ENCODE data around the gene FFAR3. TPM values are rescaled to one million over a fixed set of nuclear protein-coding genes. Genes with fewer than 3 reads are reported as not detected.

The FFAR3 gene
- total and polyA plus RNA-seq, 9 of the 15 experiments (the other 6 are each of a cell fraction or from before 2014, with no cell fraction given), result not detected

- ATAC-seq, result no peak
- 69% methylated on average over 13 of the region's 21 CpGs for WGBS (ENCODE audit: insufficient coverage, low coverage, missing lambda C conversion rate)
- intact Hi-C loops (cut with micrococcal nuclease), result no loop called here
- no peaks in the 10 kb centered on the region for H3K27me3 ChIP-seq (ENCODE audit: control insufficient read depth in 2 of 2, insufficient read depth in 2 of 2, low read length in 2 of 2)
- TF ChIP-seq SMAD1 (IDR thresholded peaks at IDR 0.05; ENCODE audit: low read depth, low read length, partially characterized antibody) (no peak), SNIP1 (IDR thresholded peaks at IDR 0.05; ENCODE audit: low read depth) (no peak)
- H3K9ac ChIP-seq (ENCODE audit: insufficient read depth in 1 of 2, low read depth in 2 of 2, low read length in 2 of 2), result peak overlapping the region in 1 of 2 experiments; percentile 81; a peak in 2 of 4 replicates
- no peak for FAIRE-seq
- H3K4me2 ChIP-seq (ENCODE audit: insufficient read depth, low read length), result no peak overlapping the region
- in situ Hi-C loops (cut with MboI), result no loop called here
- no peaks in the 10 kb centered on the region for H3K9me3 ChIP-seq (replicated peaks; ENCODE audit: control insufficient read depth, insufficient read depth, low read depth, low read length)
- peaks cover 10% of the 10 kb centered on the region; the same call in 2 of the 3 replicates for H3K79me2 ChIP-seq (ENCODE audit: control insufficient read depth, insufficient read depth, low read length)
- H3K9me1 ChIP-seq (ENCODE audit: control insufficient read depth, insufficient read depth, low read length), result no peaks in the 10 kb centered on the region
- no TSS peak for BruUV-seq (replicated peaks)
- H3K36me3 ChIP-seq (ENCODE audit: control insufficient read depth, insufficient read depth, low read length), result no peaks in the 10 kb centered on the region
- no peak overlapping the region for H2AFZ ChIP-seq (ENCODE audit: low read depth, low read length)
- peak in 2 of 4 experiments; percentile 8 to 22 for DNase-seq (ENCODE audit: extremely low read depth in 1 of 4, low spot score in 3 of 4)
- H3K4me1 ChIP-seq (replicated peaks in 1 of 2; ENCODE audit: control insufficient read depth in 2 of 2, insufficient read depth in 2 of 2, low read length in 2 of 2), result peaks cover 52 to 74% of the 10 kb centered on the region in 2 experiments
- H3K4me3 ChIP-seq, result no peak overlapping the region
- no peaks in the 10 kb centered on the region for H4K20me1 ChIP-seq (replicated peaks; ENCODE audit: control insufficient read depth, insufficient read depth, low read length)
- POLR2A ChIA-PET, result interaction anchor here (0.6 to 0.7 kb wide), 2 partner anchors 17 to 169 kb away, joined by 3 to 4 read pairs; no protein-coding TSS in a partner anchor
- H3K27ac ChIP-seq (ENCODE audit: extremely low read depth, low read depth, low read length), result no peak overlapping the region
- CTCF ChIA-PET (ENCODE audit: low intra/inter-chr PET ratio), result no interaction called here
These were observed 46.2 kb upstream of the FFAR3 start for GRCh38 chr19:35311901-35312665.

- BruUV-seq (replicated peaks), result no TSS peak
- no peak for ATAC-seq
- CTCF ChIA-PET (ENCODE audit: low intra/inter-chr PET ratio), result no interaction called here
- H3K4me3 ChIP-seq, result no peak overlapping the region
- H2AFZ ChIP-seq (ENCODE audit: low read depth, low read length), result no peak overlapping the region
- no peak overlapping the region; the same call in 2 of the 3 replicates for H3K27ac ChIP-seq (ENCODE audit: extremely low read depth, low read depth, low read length)
- peak overlapping the region in 1 of 2 experiments; percentile 73; a peak in 2 of 4 replicates for H3K9ac ChIP-seq (ENCODE audit: insufficient read depth in 1 of 2, low read depth in 2 of 2, low read length in 2 of 2)
- FAIRE-seq, result no peak
- POLR2A ChIA-PET, result interaction anchor here (0.6 kb wide), 1 partner anchor 187 kb away, joined by 3 read pairs; no protein-coding TSS in a partner anchor
- H4K20me1 ChIP-seq (replicated peaks; ENCODE audit: control insufficient read depth, insufficient read depth, low read length), result no peaks in the 10 kb centered on the region
- no peaks in the 10 kb centered on the region for H3K27me3 ChIP-seq (ENCODE audit: control insufficient read depth in 2 of 2, insufficient read depth in 2 of 2, low read length in 2 of 2)
- no peaks in the 10 kb centered on the region for H3K36me3 ChIP-seq (ENCODE audit: control insufficient read depth, insufficient read depth, low read length)
- peaks cover 10% of the 10 kb centered on the region; the same call in 2 of the 3 replicates for H3K79me2 ChIP-seq (ENCODE audit: control insufficient read depth, insufficient read depth, low read length)
- H3K9me3 ChIP-seq (replicated peaks; ENCODE audit: control insufficient read depth, insufficient read depth, low read depth, low read length), result no peaks in the 10 kb centered on the region
- peak in 1 of 4 experiments; percentile 12 for DNase-seq (ENCODE audit: extremely low read depth in 1 of 4, low spot score in 3 of 4)
- in situ Hi-C loops (cut with MboI), result no loop called here
- WGBS (ENCODE audit: insufficient coverage, low coverage, missing lambda C conversion rate), result 67% methylated on average over 7 of the region's 7 CpGs
- peaks cover 47 to 70% of the 10 kb centered on the region in 2 experiments for H3K4me1 ChIP-seq (replicated peaks in 1 of 2; ENCODE audit: control insufficient read depth in 2 of 2, insufficient read depth in 2 of 2, low read length in 2 of 2)
- no peaks in the 10 kb centered on the region for H3K9me1 ChIP-seq (ENCODE audit: control insufficient read depth, insufficient read depth, low read length)
- intact Hi-C loops (cut with micrococcal nuclease), result no loop called here
- H3K4me2 ChIP-seq (ENCODE audit: insufficient read depth, low read length), result no peak overlapping the region
- TF ChIP-seq ZNF592 (IDR thresholded peaks at IDR 0.05) (no peak), ZBTB12 (CRISPR knock-in tag; IDR thresholded peaks at IDR 0.05) (no peak), PYGO2 (tag; IDR thresholded peaks at IDR 0.05) (no peak), MEIS2 (IDR thresholded peaks at IDR 0.05; ENCODE audit: partially characterized antibody) (peak; percentile 54), EGR1 (conservative IDR thresholded peaks at IDR 0.05) (0 out of 2 replicates have a peak, but pooled peaks have one; percentile 15)
These were observed 44.7 kb upstream of the FFAR3 start for GRCh38 chr19:35313587-35313986.
